Stimulated activated CD8-positive, alpha-beta memory T cell treated with anti-CD3 and anti-CD28 coated beads, Interleukin-15, amount 100 ng/mL, for 24 hours (primary cell): ENCODE results near the gene TSPAN4.
A peak's percentile ranks its signal among the peaks of the same experiment; 100 is the strongest.

ENCODE experiments used
- DNase-seq: peaks from one replicate; pipeline ENCODE4 v3.0.0-alpha.2; 2020; ENCODE audit warnings: low read depth

TSPAN4 gene

GRCh38 chr11:804599-804964 lies 38.1 kb upstream of the TSPAN4 start:
- no peak for DNase-seq

- no peak for DNase-seq
Observed at GRCh38 chr11:808427-809286, 34.0 kb upstream of the TSPAN4 start.

- DNase-seq, result peak; percentile 98
Observed at GRCh38 chr11:809287-810039, 33.2 kb upstream of the TSPAN4 start, which contains the start of gene RPLP2. Gene RPLP2 (plus strand): TSS chr11:809967. CDS start chr11:810235, 268 bp downstream.

GRCh38 chr11:810040-810567 lies 32.5 kb upstream of the TSPAN4 start:
- DNase-seq, result no peak

- no peak for DNase-seq
Observed at GRCh38 chr11:811446-812245, 31.0 kb upstream of the TSPAN4 start.

- DNase-seq, result no peak
Observed at GRCh38 chr11:812390-812789, 30.3 kb upstream of the TSPAN4 start.

- no peak for DNase-seq
Observed at GRCh38 chr11:813072-813455, 29.6 kb upstream of the TSPAN4 start.

GRCh38 chr11:813456-814096 lies 29.1 kb upstream of the TSPAN4 start:
- DNase-seq, result no peak

- DNase-seq, result no peak
Observed at GRCh38 chr11:815675-816432, 26.8 kb upstream of the TSPAN4 start.

GRCh38 chr11:816433-816779 lies 26.2 kb upstream of the TSPAN4 start:
- DNase-seq, result no peak

GRCh38 chr11:818396-819128 lies 24.1 kb upstream of the TSPAN4 start, which contains the start of gene PNPLA2:
Gene PNPLA2 (plus strand): TSS chr11:818914. CDS start chr11:819719, 805 bp downstream.
- DNase-seq, result no peak

GRCh38 chr11:819129-819931 lies 23.3 kb upstream of the TSPAN4 start:
- DNase-seq, result peak; percentile 88

- peak; percentile 76 for DNase-seq
Observed at GRCh38 chr11:819943-820649, 22.6 kb upstream of the TSPAN4 start.

GRCh38 chr11:820655-821511 lies 21.8 kb upstream of the TSPAN4 start:
- DNase-seq, result no peak

GRCh38 chr11:821512-822371 lies 20.9 kb upstream of the TSPAN4 start:
- no peak for DNase-seq

- no peak for DNase-seq
Observed at GRCh38 chr11:823441-824291, 19.0 kb upstream of the TSPAN4 start.
